ENCODE data around the gene LDB3. TPM values are rescaled to one million over a fixed set of nuclear protein-coding genes. Genes with fewer than 3 reads are reported as not detected.

The LDB3 gene
- total and polyA plus RNA-seq, 2 of the 4 experiments (the other 2 are of a cell fraction): 0.36 to 2.6 TPM

DNA sequence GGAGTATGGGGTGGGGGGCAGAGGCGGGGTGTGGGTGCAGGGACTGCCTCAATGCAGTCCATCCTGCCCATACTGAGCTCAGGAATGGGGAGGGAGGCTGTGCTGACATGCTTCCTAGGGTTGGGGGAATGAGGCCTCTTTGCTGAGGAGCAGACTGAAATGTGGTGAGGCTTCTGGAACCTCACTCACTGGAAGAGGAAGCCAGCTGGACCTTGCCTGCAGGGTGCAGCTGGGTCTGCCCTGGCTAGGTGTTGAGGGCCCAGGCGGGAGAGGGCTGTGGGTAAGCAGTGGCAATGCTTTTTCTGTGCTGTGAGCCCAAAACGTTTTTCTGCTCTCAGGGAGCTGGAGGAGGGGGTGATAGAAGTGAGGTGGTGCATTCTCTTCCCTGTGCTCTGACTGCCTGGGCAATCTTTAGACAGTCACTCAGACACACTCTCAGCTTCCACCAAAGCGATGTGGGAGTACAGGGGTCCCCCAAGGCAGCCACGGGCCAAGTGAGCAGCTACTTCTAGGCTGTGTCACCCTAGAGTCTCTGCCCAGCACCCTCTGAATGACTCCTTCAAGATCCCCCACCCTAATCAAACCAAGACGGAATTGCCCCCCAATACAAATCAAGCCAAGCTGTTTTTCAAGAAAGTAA, 47.0 kb downstream of the LDB3 start:
- Histone ChIP-seq H2AFZ (replicated peaks; ENCODE audit: low read length, poor library complexity) (no peak overlapping the region), H3K4me3 (ENCODE audit: insufficient read depth, low read depth, low read length) (no peak overlapping the region), H3K27ac (ENCODE audit: insufficient read depth, low read length) (no peak overlapping the region), H2BK5ac (ENCODE audit: low read depth, low read length, poor library complexity, severe bottlenecking) (no peak overlapping the region), H2AK9ac (replicated peaks; ENCODE audit: low read depth, low read length, poor library complexity) (no peak overlapping the region), H3K9ac (ENCODE audit: low read depth, low read length) (no peak overlapping the region), H3K14ac (replicated peaks; ENCODE audit: low read depth, low read length) (no peak overlapping the region), H2BK20ac (ENCODE audit: low read depth, low read length) (no peak overlapping the region), H4K8ac (ENCODE audit: low read depth in 2 of 2, low read length in 2 of 2) (no peak overlapping the region), H3K18ac (ENCODE audit: low read depth, low read length) (no peak overlapping the region), H3K56ac (ENCODE audit: extremely low read depth, insufficient read depth, low read length) (no peak overlapping the region), H4K5ac (ENCODE audit: low read depth, low read length) (no peak overlapping the region), H3K23ac (ENCODE audit: low read depth, low read length) (no peak overlapping the region), H3K9me3 (ENCODE audit: control insufficient read depth, insufficient read depth, low read length) (no peaks in the 10 kb centered on the region), H3K36me3 (ENCODE audit: control insufficient read depth, insufficient read depth, low read length) (no peaks in the 10 kb centered on the region), H4K91ac (ENCODE audit: insufficient read depth, low read depth, low read length) (no peak overlapping the region), H3K79me1 (ENCODE audit: low read depth in 1 of 2, low read length in 2 of 2) (peaks cover 0 to 10% of the 10 kb centered on the region in 2 experiments; a peak in 2 of 4 replicates), H2BK15ac (ENCODE audit: low read depth, low read length) (no peak overlapping the region), H3K27me3 (ENCODE audit: control insufficient read depth, insufficient read depth, low read length) (no peaks in the 10 kb centered on the region), H3K4me2 (ENCODE audit: low read depth, low read length) (no peak overlapping the region), H2BK120ac (ENCODE audit: low read depth, low read length) (no peak overlapping the region), H3K4me1 (ENCODE audit: control insufficient read depth, insufficient read depth, low read length) (peaks cover 8% of the 10 kb centered on the region), H4K20me1 (ENCODE audit: insufficient read depth, low read length) (no peaks in the 10 kb centered on the region), H3K4ac (ENCODE audit: low read depth, low read length) (no peak overlapping the region), H2AK5ac (ENCODE audit: low read depth, low read length) (no peak overlapping the region), H3K9me1 (ENCODE audit: insufficient read depth, low read length) (peaks cover 3% of the 10 kb centered on the region; the same call in 1 of the 2 replicates)
- ChIA-PET POLR2A (ENCODE audit: unreplicated experiment) (interaction anchor here (0.6 kb wide), 1 partner anchor 12 kb away, joined by 3 read pairs; no protein-coding TSS in a partner anchor), CTCF (no interaction called here)
- TF ChIP-seq RCOR1 (IDR thresholded peaks at IDR 0.05; ENCODE audit: insufficient replicate concordance, low read length): no peak
- TF ChIP-seq NFE2L2 (IDR thresholded peaks at IDR 0.05; ENCODE audit: low read depth, low read length): no peak
- TF ChIP-seq MAZ (IDR thresholded peaks at IDR 0.05; ENCODE audit: borderline replicate concordance, low read depth, low read length): no peak
- TF ChIP-seq POLR2A (IDR thresholded peaks at IDR 0.05; ENCODE audit: low read depth, low read length): no peak
- TF ChIP-seq MXI1 (IDR thresholded peaks at IDR 0.05; ENCODE audit: borderline replicate concordance, low read depth, low read length): no peak
- TF ChIP-seq, protein P1, sequence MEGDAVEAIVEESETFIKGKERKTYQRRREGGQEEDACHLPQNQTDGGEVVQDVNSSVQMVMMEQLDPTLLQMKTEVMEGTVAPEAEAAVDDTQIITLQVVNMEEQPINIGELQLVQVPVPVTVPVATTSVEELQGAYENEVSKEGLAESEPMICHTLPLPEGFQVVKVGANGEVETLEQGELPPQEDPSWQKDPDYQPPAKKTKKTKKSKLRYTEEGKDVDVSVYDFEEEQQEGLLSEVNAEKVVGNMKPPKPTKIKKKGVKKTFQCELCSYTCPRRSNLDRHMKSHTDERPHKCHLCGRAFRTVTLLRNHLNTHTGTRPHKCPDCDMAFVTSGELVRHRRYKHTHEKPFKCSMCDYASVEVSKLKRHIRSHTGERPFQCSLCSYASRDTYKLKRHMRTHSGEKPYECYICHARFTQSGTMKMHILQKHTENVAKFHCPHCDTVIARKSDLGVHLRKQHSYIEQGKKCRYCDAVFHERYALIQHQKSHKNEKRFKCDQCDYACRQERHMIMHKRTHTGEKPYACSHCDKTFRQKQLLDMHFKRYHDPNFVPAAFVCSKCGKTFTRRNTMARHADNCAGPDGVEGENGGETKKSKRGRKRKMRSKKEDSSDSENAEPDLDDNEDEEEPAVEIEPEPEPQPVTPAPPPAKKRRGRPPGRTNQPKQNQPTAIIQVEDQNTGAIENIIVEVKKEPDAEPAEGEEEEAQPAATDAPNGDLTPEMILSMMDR (conservative IDR thresholded peaks at IDR 0.05; ENCODE audit: low read depth, low read length): no peak
- no peak for TF ChIP-seq BHLHE40 (IDR thresholded peaks at IDR 0.05; ENCODE audit: low read depth, low read length)
- TF ChIP-seq RFX5 (IDR thresholded peaks at IDR 0.05; ENCODE audit: low read depth, low read length): no peak
- TF ChIP-seq, protein P2, sequence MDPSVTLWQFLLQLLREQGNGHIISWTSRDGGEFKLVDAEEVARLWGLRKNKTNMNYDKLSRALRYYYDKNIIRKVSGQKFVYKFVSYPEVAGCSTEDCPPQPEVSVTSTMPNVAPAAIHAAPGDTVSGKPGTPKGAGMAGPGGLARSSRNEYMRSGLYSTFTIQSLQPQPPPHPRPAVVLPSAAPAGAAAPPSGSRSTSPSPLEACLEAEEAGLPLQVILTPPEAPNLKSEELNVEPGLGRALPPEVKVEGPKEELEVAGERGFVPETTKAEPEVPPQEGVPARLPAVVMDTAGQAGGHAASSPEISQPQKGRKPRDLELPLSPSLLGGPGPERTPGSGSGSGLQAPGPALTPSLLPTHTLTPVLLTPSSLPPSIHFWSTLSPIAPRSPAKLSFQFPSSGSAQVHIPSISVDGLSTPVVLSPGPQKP (IDR thresholded peaks at IDR 0.05; ENCODE audit: borderline replicate concordance, low read depth, low read length): no peak
- BruUV-seq (replicated peaks): no TSS peak
- 67% methylated on average over 3 of the region's 6 CpGs; no CpG with 5 or more reads in 1 of the 2 experiments for WGBS, 2 experiments (ENCODE audit: extremely low coverage in 2 of 2, insufficient read length in 1 of 2)
- no peak for DNase-seq
- intact Hi-C loops (cut with micrococcal nuclease) (no loop called here), in situ Hi-C loops (cut with MboI; ENCODE audit: low sequenced_read_pairs) (no loop called here), dilution Hi-C loops (cut with HindIII; ENCODE audit: low sequenced_read_pairs, unreplicated experiment) (no loop called here)
- no peak for ATAC-seq (ENCODE audit: low read depth)

Data from IMR-90 (cell line).